Activated CD4-positive, alpha-beta T cell treated with anti-CD3 and anti-CD28 coated beads for 1 hour (primary cell): ENCODE results near the gene CHAF1A.

Source experiments
- DNase-seq: peaks from one replicate; pipeline ENCODE4 v3.0.0-alpha.2; 2020

The CHAF1A gene

GRCh38 chr19:4406626-4407025, 4.2 kb downstream of the CHAF1A start:
- no peak for DNase-seq

GRCh38 chr19:4409123-4409933, 6.9 kb downstream of the CHAF1A start:
- no peak for DNase-seq

- no peak for DNase-seq
These were observed 11.1 kb downstream of the CHAF1A start for GRCh38 chr19:4413588-4413987.

GRCh38 chr19:4414144-4414799, 11.8 kb downstream of the CHAF1A start:
- DNase-seq = no peak

GRCh38 chr19:4414800-4415321, 12.4 kb downstream of the CHAF1A start:
- DNase-seq = no peak

GRCh38 chr19:4415352-4415751, 12.9 kb downstream of the CHAF1A start:
- no peak for DNase-seq

GRCh38 chr19:4416268-4416667, 13.8 kb downstream of the CHAF1A start:
- no peak for DNase-seq

GRCh38 chr19:4423416-4424126, 21.1 kb downstream of the CHAF1A start:
- DNase-seq = no peak

GRCh38 chr19:4425537-4425936, 23.1 kb downstream of the CHAF1A start:
- DNase-seq = no peak

GRCh38 chr19:4428326-4428975, 26.0 kb downstream of the CHAF1A start:
- no peak for DNase-seq

- DNase-seq = no peak
These were observed 26.8 kb downstream of the CHAF1A start for GRCh38 chr19:4429256-4429655.

- no peak for DNase-seq
These were observed 27.3 kb downstream of the CHAF1A start for GRCh38 chr19:4429771-4430171.

- no peak for DNase-seq
These were observed 28.3 kb downstream of the CHAF1A start for GRCh38 chr19:4430760-4431159.

- DNase-seq = no peak
These were observed 28.9 kb downstream of the CHAF1A start for GRCh38 chr19:4431296-4431695.

- no peak for DNase-seq
These were observed 29.6 kb downstream of the CHAF1A start for GRCh38 chr19:4431808-4432674.

GRCh38 chr19:4432918-4433506, 30.6 kb downstream of the CHAF1A start:
- DNase-seq = no peak

GRCh38 chr19:4434391-4434790, 32.0 kb downstream of the CHAF1A start:
- DNase-seq = no peak

GRCh38 chr19:4436231-4436630, 33.8 kb downstream of the CHAF1A start:
- no peak for DNase-seq

GRCh38 chr19:4437103-4437502, 34.7 kb downstream of the CHAF1A start:
- no peak for DNase-seq

GRCh38 chr19:4439243-4439642, 36.8 kb downstream of the CHAF1A start:
- no peak for DNase-seq

- DNase-seq = no peak
These were observed 39.8 kb downstream of the CHAF1A start for GRCh38 chr19:4441994-4442818.
